SK-N-SH treated with all-trans-retinoic acid at 6 μM for 48 hours (cell line): ENCODE results near the gene CTIF.

Experiments used
- ATAC-seq: fragments of 200-7000 bp; cut with Tn5 transposase; 3 replicates; pipeline ENCODE4 v1.9.1; 2020; ENCODE audit warnings: mild to moderate bottlenecking, moderate library complexity
- ARNTL ChIP-seq: fragments of 450-650 bp; formaldehyde crosslinking; IDR thresholded peaks from 2 replicates; pipeline ENCODE4 v1.5.0; 2020; ENCODE audit warnings: low read depth, mild to moderate bottlenecking, moderate library complexity, borderline replicate concordance
- BACH2 ChIP-seq: fragments of 250-450 bp; sonication (Bioruptor Pico); IDR thresholded peaks from 2 replicates; pipeline ENCODE4 v1.9.0; 2021; ENCODE audit warnings: mild to moderate bottlenecking, borderline replicate concordance
- CREB5 ChIP-seq: fragments of 250-450 bp; sonication (Bioruptor Pico); IDR thresholded peaks from 2 replicates; pipeline ENCODE4 v1.5.1; 2020; ENCODE audit warnings: low read depth, mild to moderate bottlenecking, moderate library complexity
- CSDC2 ChIP-seq: fragments of 250-450 bp; sonication (Bioruptor Pico); IDR thresholded peaks from 2 replicates; pipeline ENCODE4 v1.5.0; 2020; ENCODE audit warnings: mild to moderate bottlenecking, moderate library complexity
- CSRNP3 ChIP-seq: fragments of 250-450 bp; sonication (Bioruptor Pico); IDR thresholded peaks from 2 replicates; pipeline ENCODE4 v1.5.1; 2021; ENCODE audit warnings: mild to moderate bottlenecking, moderate library complexity
- ESRRG ChIP-seq: fragments of 250-450 bp; sonication (Bioruptor Pico); IDR thresholded peaks from 2 replicates; pipeline ENCODE4 v1.6.1; 2021; ENCODE audit warnings: mild to moderate bottlenecking
- GLIS3 ChIP-seq: fragments of 250-450 bp; sonication (Bioruptor Pico); IDR thresholded peaks from 2 replicates; pipeline ENCODE4 v1.5.0; 2020; ENCODE audit warnings: mild to moderate bottlenecking, moderate library complexity
- ISL1 ChIP-seq: fragments of 250-450 bp; sonication (Bioruptor Pico); IDR thresholded peaks from 2 replicates; pipeline ENCODE4 v2.1.2; 2022; ENCODE audit warnings: mild to moderate bottlenecking, moderate library complexity
- OSR1 ChIP-seq: fragments of 250-450 bp; sonication (Bioruptor Pico); IDR thresholded peaks from 2 replicates; pipeline ENCODE4 v1.8.0; 2022; ENCODE audit warnings: moderate library complexity, mild to moderate bottlenecking, inconsistent platforms
- PATZ1 ChIP-seq: fragments of 250-450 bp; sonication (Bioruptor Pico); IDR thresholded peaks from 2 replicates; pipeline ENCODE4 v1.8.0; 2020; ENCODE audit warnings: mild to moderate bottlenecking, moderate library complexity, borderline replicate concordance
- POU6F1 ChIP-seq: fragments of 250-450 bp; sonication (Bioruptor Pico); IDR thresholded peaks from 2 replicates; pipeline ENCODE4 v1.8.0; 2021; ENCODE audit warnings: low read depth, mild to moderate bottlenecking, moderate library complexity, borderline replicate concordance
- PPARA ChIP-seq: fragments of 250-450 bp; sonication (Bioruptor Pico); IDR thresholded peaks from 2 replicates; pipeline ENCODE4 v1.5.0; 2020; ENCODE audit warnings: mild to moderate bottlenecking, borderline replicate concordance
- RARB ChIP-seq: fragments of 250-450 bp; sonication (Bioruptor Pico); IDR thresholded peaks from 2 replicates; pipeline ENCODE4 v1.8.0; 2021; ENCODE audit warnings: mild to moderate bottlenecking, moderate library complexity
- SNAI2 ChIP-seq: fragments of 250-450 bp; sonication (Bioruptor Pico); IDR thresholded peaks from 2 replicates; pipeline ENCODE4 v1.5.0; 2020; ENCODE audit warnings: mild to moderate bottlenecking, moderate library complexity
- TCF4 ChIP-seq: fragments of 250-450 bp; sonication (Bioruptor Pico); IDR thresholded peaks from 2 replicates; pipeline ENCODE4 v1.8.0; 2021; ENCODE audit warnings: mild to moderate bottlenecking, moderate library complexity, borderline replicate concordance
- TOX ChIP-seq: fragments of 250-450 bp; sonication (Bioruptor Pico); IDR thresholded peaks from 2 replicates; pipeline ENCODE4 v1.8.0; 2021; ENCODE audit warnings: mild to moderate bottlenecking, moderate library complexity, borderline replicate concordance
- ZC3H10 ChIP-seq: fragments of 250-450 bp; sonication (Bioruptor Pico); IDR thresholded peaks from 2 replicates; pipeline ENCODE4 v1.5.1; 2021; ENCODE audit warnings: mild to moderate bottlenecking, moderate library complexity
- ZFP3 ChIP-seq: fragments of 250-450 bp; sonication (Bioruptor Pico); IDR thresholded peaks from 2 replicates; pipeline ENCODE4 v1.5.0; 2020; ENCODE audit warnings: mild to moderate bottlenecking, moderate library complexity
- ZFP30 ChIP-seq: fragments of 450-650 bp; formaldehyde crosslinking; IDR thresholded peaks from 2 replicates; pipeline ENCODE4 v1.5.0; 2022; ENCODE audit warnings: mild to moderate bottlenecking, moderate library complexity
- ZNF565 ChIP-seq: fragments of 450-650 bp; formaldehyde crosslinking; conservative IDR thresholded peaks from 2 replicates; pipeline ENCODE4 v1.5.0; 2020; ENCODE audit warnings: low read depth, mild to moderate bottlenecking, moderate library complexity
- ZNF70 ChIP-seq: fragments of 450-650 bp; formaldehyde crosslinking; IDR thresholded peaks from 2 replicates; pipeline ENCODE4 v1.5.0; 2020; ENCODE audit warnings: mild to moderate bottlenecking, moderate library complexity
- ZNF8 ChIP-seq: fragments of 450-650 bp; formaldehyde crosslinking; IDR thresholded peaks from 2 replicates; pipeline ENCODE4 v1.5.0; 2020; ENCODE audit warnings: mild to moderate bottlenecking, moderate library complexity

Gene CTIF

GRCh38 chr18:48795696-48796095 is 256.9 kb downstream of the CTIF start:
- TF ChIP-seq TOX (CRISPR knock-in tag) (no peak), BACH2 (CRISPR knock-in tag) (no peak), CSRNP3 (no peak), SNAI2 (CRISPR knock-in tag) (no peak), ZNF8 (CRISPR knock-in tag) (no peak), ZFP3 (no peak), OSR1 (CRISPR knock-in tag) (no peak), POU6F1 (CRISPR knock-in tag) (no peak), ZNF565 (CRISPR knock-in tag) (no peak), PATZ1 (CRISPR knock-in tag) (no peak), ARNTL (CRISPR knock-in tag) (no peak), CSDC2 (CRISPR knock-in tag) (no peak), ZC3H10 (CRISPR knock-in tag) (no peak), ISL1 (CRISPR knock-in tag) (no peak), GLIS3 (no peak), ESRRG (CRISPR knock-in tag) (no peak), TCF4 (CRISPR knock-in tag) (no peak), RARB (no peak)
- no peak for ATAC-seq

GRCh38 chr18:48796491-48797205 is 257.8 kb downstream of the CTIF start:
- ATAC-seq, result no peak
- TF ChIP-seq TOX (CRISPR knock-in tag) (no peak), OSR1 (CRISPR knock-in tag) (no peak), GLIS3 (no peak), ESRRG (CRISPR knock-in tag) (no peak), ZNF8 (CRISPR knock-in tag) (no peak), ARNTL (CRISPR knock-in tag) (no peak), ZC3H10 (CRISPR knock-in tag) (no peak), CREB5 (CRISPR knock-in tag) (no peak), BACH2 (CRISPR knock-in tag) (no peak)
- TF ChIP-seq, all 23 proteins: peak for 0

GRCh38 chr18:48797841-48798255 is 259.0 kb downstream of the CTIF start:
- TF ChIP-seq TOX (CRISPR knock-in tag), result no peak
- no peak for TF ChIP-seq ZNF70
- no peak for TF ChIP-seq GLIS3
- no peak for TF ChIP-seq PPARA
- no peak for TF ChIP-seq ISL1 (CRISPR knock-in tag)
- no peak for TF ChIP-seq CSDC2 (CRISPR knock-in tag)
- no peak for TF ChIP-seq SNAI2 (CRISPR knock-in tag)
- TF ChIP-seq RARB, result no peak
- no peak for TF ChIP-seq ZC3H10 (CRISPR knock-in tag)
- no peak for TF ChIP-seq TCF4 (CRISPR knock-in tag)
- TF ChIP-seq ZFP30 (CRISPR knock-in tag), result no peak
- ATAC-seq, result no peak; the same call in 2 of the 3 replicates
